GM19193 (cell line): ENCODE measurements around the gene KLHL40.

Source experiments
- POLR2A ChIP-seq: IDR thresholded peaks from 4 replicates; pipeline ENCODE4 v1.6.1; 2011; ENCODE audit not compliant: insufficient read depth, insufficient read length; ENCODE audit errors: extremely low read depth

Gene KLHL40

GRCh38 chr3:42678447-42678846, 6.9 kb upstream of the KLHL40 start:
- no peak for TF ChIP-seq POLR2A

GRCh38 chr3:42680271-42680670, 5.1 kb upstream of the KLHL40 start:
- TF ChIP-seq POLR2A = no peak

DNA sequence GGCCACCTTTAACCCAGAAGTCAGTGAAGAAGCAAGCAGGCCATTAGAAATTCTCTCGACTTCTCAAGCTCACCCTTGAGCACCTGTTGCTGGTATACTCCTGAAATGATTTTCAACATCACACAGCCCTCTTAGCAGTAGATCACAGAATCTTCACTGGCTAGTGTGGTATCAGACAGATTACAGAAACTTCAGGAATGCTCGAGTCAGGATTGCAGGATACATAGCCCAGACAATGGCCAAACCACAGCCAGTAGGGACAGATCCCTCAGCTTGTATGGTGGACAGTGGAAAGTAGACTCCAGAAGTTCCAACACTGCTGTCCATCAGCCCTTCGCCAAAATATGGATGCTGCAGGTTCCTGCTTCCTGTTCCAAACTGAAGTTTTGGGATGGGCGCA, 4.5 kb upstream of the KLHL40 start:
- TF ChIP-seq POLR2A = no peak

GRCh38 chr3:42681361-42682038, 3.8 kb upstream of the KLHL40 start:
- TF ChIP-seq POLR2A = no peak

GRCh38 chr3:42682301-42683070, 2.9 kb upstream of the KLHL40 start:
- TF ChIP-seq POLR2A = no peak

DNA sequence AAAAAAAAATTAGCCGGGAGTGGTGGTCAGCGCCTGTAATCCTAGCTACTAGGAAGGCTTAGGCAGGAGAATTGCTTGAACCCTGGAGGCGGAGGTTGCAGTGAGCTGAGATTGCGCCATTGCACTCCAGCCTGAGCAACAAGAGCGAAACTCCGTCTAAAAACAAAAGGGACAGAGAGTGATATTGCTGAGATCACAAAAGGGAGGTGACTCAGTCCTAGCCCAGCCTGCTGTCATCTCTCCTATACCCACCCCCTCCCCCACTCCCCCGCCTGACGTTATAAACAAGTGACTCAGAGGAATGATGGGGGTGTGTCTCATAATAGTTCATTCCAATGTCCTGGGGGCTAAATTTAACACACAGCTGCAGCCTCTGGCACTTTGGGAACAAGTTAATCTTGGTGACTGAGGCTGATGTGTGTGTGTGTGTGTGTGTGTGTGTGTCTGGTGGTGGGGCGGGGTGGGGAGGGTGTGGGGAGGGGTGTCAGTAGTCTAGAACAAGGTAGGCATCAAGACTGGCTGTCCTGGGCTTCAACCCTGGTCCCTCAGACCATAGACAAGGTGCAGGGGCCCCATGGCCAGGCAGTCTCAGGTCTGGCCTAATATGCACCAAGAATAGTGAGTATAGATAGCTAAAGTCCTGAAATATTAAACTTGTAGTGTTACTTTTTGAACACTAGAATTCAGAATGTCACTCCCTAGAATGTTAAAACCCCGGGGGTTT, 1.3 kb upstream of the KLHL40 start:
- no peak for TF ChIP-seq POLR2A

- no peak for TF ChIP-seq POLR2A
Observed at GRCh38 chr3:42684632-42685362, 540 bp upstream of the KLHL40 start.

DNA sequence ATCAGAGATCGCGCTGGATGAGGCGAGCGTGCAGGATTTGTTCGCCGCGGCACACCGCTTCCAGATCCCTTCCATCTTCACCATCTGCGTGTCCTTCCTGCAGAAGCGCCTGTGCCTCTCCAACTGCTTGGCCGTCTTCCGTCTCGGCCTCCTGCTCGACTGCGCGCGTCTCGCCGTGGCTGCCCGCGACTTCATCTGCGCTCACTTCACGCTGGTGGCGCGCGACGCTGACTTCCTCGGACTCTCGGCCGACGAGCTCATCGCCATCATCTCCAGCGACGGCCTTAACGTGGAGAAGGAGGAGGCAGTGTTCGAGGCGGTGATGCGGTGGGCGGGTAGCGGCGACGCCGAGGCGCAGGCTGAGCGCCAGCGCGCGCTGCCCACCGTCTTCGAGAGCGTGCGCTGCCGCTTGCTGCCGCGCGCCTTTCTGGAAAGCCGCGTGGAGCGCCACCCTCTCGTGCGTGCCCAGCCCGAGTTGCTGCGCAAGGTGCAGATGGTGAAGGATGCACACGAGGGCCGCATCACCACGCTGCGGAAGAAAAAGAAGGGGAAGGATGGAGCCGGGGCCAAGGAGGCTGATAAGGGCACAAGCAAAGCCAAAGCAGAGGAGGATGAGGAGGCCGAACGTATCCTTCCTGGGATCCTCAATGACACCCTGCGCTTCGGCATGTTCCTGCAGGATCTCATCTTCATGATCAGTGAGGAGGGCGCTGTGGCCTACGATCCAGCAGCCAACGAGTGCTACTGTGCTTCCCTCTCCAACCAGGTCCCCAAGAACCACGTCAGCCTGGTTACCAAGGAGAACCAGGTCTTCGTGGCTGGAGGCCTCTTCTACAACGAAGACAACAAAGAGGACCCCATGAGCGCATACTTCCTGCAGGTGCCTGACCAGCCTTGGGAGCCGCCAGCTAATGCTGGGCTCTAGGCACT, 819 bp downstream of the KLHL40 start:
- TF ChIP-seq POLR2A = no peak

- no peak for TF ChIP-seq POLR2A
Observed at GRCh38 chr3:42686832-42687650, 1.7 kb downstream of the KLHL40 start.

- no peak for TF ChIP-seq POLR2A
Observed at GRCh38 chr3:42688016-42688415, 2.7 kb downstream of the KLHL40 start.

- no peak for TF ChIP-seq POLR2A
Observed at GRCh38 chr3:42688487-42689420, 3.4 kb downstream of the KLHL40 start.

- TF ChIP-seq POLR2A = no peak
Observed at GRCh38 chr3:42689421-42690014, 4.2 kb downstream of the KLHL40 start.
